Esophagus squamous epithelium (tissue), 4 donors: ENCODE measurements around the gene RNF141.

ENCODE experiments used
- CTCF ChIP-seq, 6 experiments: fragments of 450-650 bp in 4 of 6; fragments of 200-600 bp in 2 of 6; sonication (generic) in 2 of 6; IDR thresholded peaks; one replicate each; pipeline ENCODE4 v1.5.1; 2016 to 2019; ENCODE audit warnings: antibody characterized with exemption in 6 of 6, mild to moderate bottlenecking in 4 of 6, moderate library complexity in 4 of 6
- POLR2A ChIP-seq, 4 donors: fragments of 450-650 bp; IDR thresholded peaks; one replicate each; pipeline ENCODE4 v1.6.1; 2017; ENCODE audit warnings: antibody characterized with exemption in 4 of 4, mild to moderate bottlenecking in 4 of 4, moderate library complexity in 3 of 4

- TF ChIP-seq POLR2A (IDR thresholded peaks at IDR 0.05) (no peak), CTCF (IDR thresholded peaks at IDR 0.05) (no peak)
These were observed 20.4 kb downstream of the RNF141 start for GRCh38 chr11:10520562-10520961.
